RWPE1 (cell line): ENCODE results near the gene EPS8.
A peak's percentile ranks its signal among the peaks of the same experiment; 100 is the strongest.

Experiments
- CTCF ChIA-PET: fragments of 350-600 bp; sonication (Branson Sonifier 250); formaldehyde crosslinking; extraction: SDS; loops from one replicate; lab custom pipeline; 2021; lab: Yijun Ruan, JAX
- POLR2A ChIA-PET: fragments of 400-600 bp; formaldehyde crosslinking; extraction: SDS; loops from one replicate; lab custom pipeline; 2020; ENCODE audit warnings: antibody characterized with exemption; ENCODE audit not compliant: low non-redundant PET; lab: Yijun Ruan, JAX
- DNase-seq: peaks from one replicate; pipeline ENCODE4 v3.0.0; 2012; ENCODE audit warnings: low spot score
- H3K27ac ChIP-seq: fragments of 450-650 bp; 2 replicates; pipeline ENCODE4 v1.5.1; 2017
- CTCF ChIP-seq: fragments of 450-650 bp; conservative IDR thresholded peaks from 2 replicates; pipeline ENCODE4 v1.5.1; 2017; ENCODE audit warnings: low read depth, mild to moderate bottlenecking

Gene EPS8

GRCh38 chr12:15672671-15673270 lies 116.4 kb downstream of the EPS8 start:
- no peak for TF ChIP-seq CTCF
- DNase-seq, result no peak
- POLR2A ChIA-PET, result no interaction called here
- no peak overlapping the region for H3K27ac ChIP-seq
- CTCF ChIA-PET, result no interaction called here

GRCh38 chr12:15670756-15671155 lies 118.4 kb downstream of the EPS8 start:
- no peak overlapping the region for H3K27ac ChIP-seq
- no peak for DNase-seq
- POLR2A ChIA-PET, result no interaction called here
- TF ChIP-seq CTCF, result no peak
- CTCF ChIA-PET, result interaction anchor here (0.7 kb wide), 1 partner anchor 552 kb away, joined by 3 read pairs; no protein-coding TSS in a partner anchor

- no peak for TF ChIP-seq CTCF
- ChIA-PET POLR2A (no interaction called here), CTCF (no interaction called here)
- no peak for DNase-seq
- H3K27ac ChIP-seq, result no peak overlapping the region
These were observed 119.8 kb downstream of the EPS8 start for GRCh38 chr12:15669256-15669948.

DNA sequence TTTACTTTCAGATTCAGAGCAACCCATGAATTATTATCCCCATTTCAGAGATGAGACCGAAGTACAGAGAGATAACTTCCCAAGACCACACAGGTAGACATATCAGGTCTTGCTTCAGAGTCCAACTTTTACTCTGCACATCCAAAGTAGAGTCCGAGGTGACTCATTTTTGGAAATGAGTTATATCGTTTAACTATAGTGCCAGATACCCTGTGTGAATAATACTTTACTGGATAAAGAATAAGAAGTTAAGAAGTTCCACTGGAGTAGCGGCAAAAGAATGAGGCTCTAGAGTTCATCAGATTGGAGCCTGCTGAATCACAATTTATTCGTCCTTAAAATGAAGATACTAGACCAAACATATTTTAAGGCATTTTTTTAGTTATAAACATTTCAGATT lies 124.7 kb downstream of the EPS8 start:
- no peak overlapping the region for H3K27ac ChIP-seq
- ChIA-PET POLR2A (no interaction called here), CTCF (interaction anchor here (0.6 kb wide), 1 partner anchor 504 kb away, joined by 3 read pairs; no protein-coding TSS in a partner anchor)
- no peak for TF ChIP-seq CTCF
- peak; percentile 15 for DNase-seq

GRCh38 chr12:15662983-15663659 lies 126.1 kb downstream of the EPS8 start:
- no peak for DNase-seq

More at GRCh38 chr12:15662983-15663659, 126.1 kb downstream of the EPS8 start:
- CTCF ChIA-PET, result interaction anchor here (0.6 kb wide), 1 partner anchor 16 kb away, joined by 4 read pairs; no protein-coding TSS in a partner anchor
- POLR2A ChIA-PET, result no interaction called here
- no peak for TF ChIP-seq CTCF
- no peak overlapping the region for H3K27ac ChIP-seq
